Lower leg skin (tissue), 3 donors: ENCODE measurements around the gene ARHGEF6.

Experiments used
- POLR2A ChIP-seq, 2 donors: fragments of 450-650 bp; IDR thresholded peaks; one replicate each; pipeline ENCODE4 v1.6.1; 2016 to 2017; ENCODE audit warnings: antibody characterized with exemption in 2 of 2, mild to moderate bottlenecking in 1 of 2, moderate library complexity in 1 of 2
- TF ChIP-seq, protein P1 (sequence below), 3 donors: fragments of 450-650 bp; IDR thresholded peaks; one replicate each; pipeline ENCODE4 v1.5.1; 2016; ENCODE audit warnings: antibody characterized with exemption in 3 of 3, mild to moderate bottlenecking in 3 of 3, moderate library complexity in 2 of 3

DNA sequence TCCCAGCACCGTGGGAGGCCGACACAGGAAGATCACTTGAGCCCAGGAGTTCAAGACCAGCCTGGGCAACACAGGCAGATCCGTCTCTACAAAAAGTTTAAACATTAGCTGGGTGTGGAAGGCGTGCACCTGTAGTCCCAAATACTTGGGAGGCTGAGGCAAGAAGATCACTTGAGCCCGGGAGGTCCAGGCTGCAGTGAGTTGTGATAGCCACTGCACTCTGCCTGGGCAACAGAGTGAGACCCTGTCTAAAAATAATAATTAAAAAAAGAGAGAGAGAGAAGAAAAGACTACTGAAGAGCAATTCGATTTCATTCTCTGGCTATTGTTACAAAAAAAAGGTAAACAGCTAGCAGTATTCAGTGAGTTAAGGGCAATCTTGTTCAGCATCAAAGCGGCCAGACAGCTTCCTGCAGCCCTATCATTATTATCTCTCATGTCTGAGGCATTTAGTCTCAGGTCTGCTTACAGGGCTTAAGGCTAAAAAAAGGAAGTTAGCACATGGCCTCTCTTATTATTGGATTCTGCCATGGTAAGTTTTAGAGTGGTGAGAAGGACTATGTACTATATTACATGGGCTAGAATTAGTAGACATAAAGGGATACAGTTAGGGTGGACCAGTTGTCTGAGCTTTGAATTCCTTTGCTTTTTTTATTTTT is 37.9 kb downstream of the ARHGEF6 start:
- TF ChIP-seq, protein P1, sequence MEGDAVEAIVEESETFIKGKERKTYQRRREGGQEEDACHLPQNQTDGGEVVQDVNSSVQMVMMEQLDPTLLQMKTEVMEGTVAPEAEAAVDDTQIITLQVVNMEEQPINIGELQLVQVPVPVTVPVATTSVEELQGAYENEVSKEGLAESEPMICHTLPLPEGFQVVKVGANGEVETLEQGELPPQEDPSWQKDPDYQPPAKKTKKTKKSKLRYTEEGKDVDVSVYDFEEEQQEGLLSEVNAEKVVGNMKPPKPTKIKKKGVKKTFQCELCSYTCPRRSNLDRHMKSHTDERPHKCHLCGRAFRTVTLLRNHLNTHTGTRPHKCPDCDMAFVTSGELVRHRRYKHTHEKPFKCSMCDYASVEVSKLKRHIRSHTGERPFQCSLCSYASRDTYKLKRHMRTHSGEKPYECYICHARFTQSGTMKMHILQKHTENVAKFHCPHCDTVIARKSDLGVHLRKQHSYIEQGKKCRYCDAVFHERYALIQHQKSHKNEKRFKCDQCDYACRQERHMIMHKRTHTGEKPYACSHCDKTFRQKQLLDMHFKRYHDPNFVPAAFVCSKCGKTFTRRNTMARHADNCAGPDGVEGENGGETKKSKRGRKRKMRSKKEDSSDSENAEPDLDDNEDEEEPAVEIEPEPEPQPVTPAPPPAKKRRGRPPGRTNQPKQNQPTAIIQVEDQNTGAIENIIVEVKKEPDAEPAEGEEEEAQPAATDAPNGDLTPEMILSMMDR (IDR thresholded peaks at IDR 0.05), result no peak
- no peak for TF ChIP-seq POLR2A (IDR thresholded peaks at IDR 0.05)
